IPS-18c (cell line): ENCODE results near the gene SCFD1.
"Not testable (repeated sequence)": the region's sequence is repeated elsewhere in the genome, so short reads cannot be mapped to it uniquely, and the experiment has no call there.

Experiments used
- H3K4me3 ChIP-seq: 2 replicates; pipeline ENCODE4 v1.7.0; 2013; ENCODE audit warnings: low read depth, mild to moderate bottlenecking, low read length, moderate library complexity; ENCODE audit not compliant: insufficient read depth
- H3K9me3 ChIP-seq: one replicate; pipeline ENCODE4 v1.6.1; 2013; ENCODE audit warnings: mild to moderate bottlenecking, low read length, moderate library complexity; ENCODE audit not compliant: control insufficient read depth, insufficient read depth

Gene SCFD1

DNA sequence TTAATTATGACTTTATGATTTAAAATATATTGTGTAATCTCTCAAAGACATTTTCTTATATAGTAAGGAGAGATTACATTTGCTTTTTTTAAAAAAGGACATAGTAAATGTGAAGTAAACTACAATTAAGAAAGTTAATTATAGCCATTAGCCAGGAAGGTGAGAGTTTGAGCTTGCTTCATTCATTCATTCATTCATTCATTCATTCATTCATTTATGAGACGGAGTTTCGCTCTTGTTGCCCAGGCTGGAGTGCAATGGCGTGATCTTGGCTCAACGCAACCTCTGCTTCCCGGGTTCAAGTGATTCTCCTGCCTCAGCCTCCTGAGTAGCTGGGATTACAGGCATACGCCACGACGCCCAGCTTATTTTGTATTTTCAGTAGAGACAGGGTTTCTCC is 17.4 kb upstream of the SCFD1 start:
- not testable (repeated sequence) for H3K4me3 ChIP-seq, H3K9me3 ChIP-seq

GRCh38 chr14:30607156-30607780 is 14.9 kb upstream of the SCFD1 start:
- Histone ChIP-seq H3K9me3 (no peaks in the 10 kb centered on the region), H3K4me3 (no peak overlapping the region)

- Histone ChIP-seq H3K9me3 (no peaks in the 10 kb centered on the region), H3K4me3 (no peak overlapping the region)
Observed at GRCh38 chr14:30608533-30609006, 13.5 kb upstream of the SCFD1 start.

- Histone ChIP-seq H3K4me3 (no peak overlapping the region), H3K9me3 (no peaks in the 10 kb centered on the region)
Observed at GRCh38 chr14:30610787-30611343, 11.3 kb upstream of the SCFD1 start.

GRCh38 chr14:30614155-30614554 is 8.0 kb upstream of the SCFD1 start:
- H3K4me3 ChIP-seq: no peak overlapping the region
- H3K9me3 ChIP-seq: no peaks in the 10 kb centered on the region

GRCh38 chr14:30620178-30620577 is 1.9 kb upstream of the SCFD1 start:
- Histone ChIP-seq H3K4me3 (no peak overlapping the region), H3K9me3 (no peaks in the 10 kb centered on the region)

DNA sequence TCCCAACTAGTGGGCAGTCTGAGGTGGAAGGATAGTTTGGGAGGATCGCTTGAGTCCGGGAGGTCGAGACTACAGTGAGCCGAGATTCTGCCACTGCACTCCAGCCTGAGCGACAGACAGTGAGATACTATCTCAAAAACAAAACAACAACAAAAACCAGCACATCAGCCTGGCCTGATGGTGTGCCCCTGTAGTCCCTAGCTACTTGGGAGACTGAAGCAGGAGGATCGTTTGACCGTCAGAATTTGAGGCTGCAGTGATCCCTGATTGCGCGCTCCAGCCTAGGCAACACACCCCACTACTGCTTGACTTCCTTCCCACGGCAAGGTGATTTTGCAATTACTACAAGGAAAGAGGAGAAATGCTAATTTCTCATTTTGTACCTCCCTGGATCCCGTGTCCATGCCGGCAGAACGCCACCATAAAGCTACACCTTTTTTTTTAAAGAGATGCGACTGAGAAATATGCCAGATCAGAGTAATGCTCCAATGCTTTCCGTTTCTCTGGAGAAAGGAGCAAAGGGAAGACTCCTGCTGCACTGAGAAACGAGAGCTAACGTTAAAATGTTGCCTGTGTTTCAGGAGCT is 672 bp upstream of the SCFD1 start:
- Histone ChIP-seq H3K9me3 (no peaks in the 10 kb centered on the region), H3K4me3 (peak overlapping the region; percentile 70)

GRCh38 chr14:30623412-30624131 is 1.5 kb downstream of the SCFD1 start:
- H3K4me3 ChIP-seq: no peak overlapping the region
- H3K9me3 ChIP-seq: no peaks in the 10 kb centered on the region

DNA sequence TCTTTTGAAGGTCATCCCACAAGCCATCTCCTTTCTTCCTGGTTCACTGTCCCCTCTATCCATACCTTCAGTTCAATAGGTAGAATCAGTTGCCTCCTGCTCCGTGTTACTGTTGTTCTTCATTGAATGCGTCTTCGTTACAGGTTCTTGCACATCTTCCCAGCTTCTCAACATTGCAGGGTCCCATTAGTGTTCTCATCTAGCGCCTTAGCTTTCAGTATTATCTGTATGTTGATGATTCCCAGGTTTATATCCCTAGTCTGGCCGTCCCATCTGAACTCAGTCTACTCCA is 2.0 kb downstream of the SCFD1 start:
- Histone ChIP-seq H3K4me3 (no peak overlapping the region; the same call in 1 of the 2 replicates), H3K9me3 (no peaks in the 10 kb centered on the region)

DNA sequence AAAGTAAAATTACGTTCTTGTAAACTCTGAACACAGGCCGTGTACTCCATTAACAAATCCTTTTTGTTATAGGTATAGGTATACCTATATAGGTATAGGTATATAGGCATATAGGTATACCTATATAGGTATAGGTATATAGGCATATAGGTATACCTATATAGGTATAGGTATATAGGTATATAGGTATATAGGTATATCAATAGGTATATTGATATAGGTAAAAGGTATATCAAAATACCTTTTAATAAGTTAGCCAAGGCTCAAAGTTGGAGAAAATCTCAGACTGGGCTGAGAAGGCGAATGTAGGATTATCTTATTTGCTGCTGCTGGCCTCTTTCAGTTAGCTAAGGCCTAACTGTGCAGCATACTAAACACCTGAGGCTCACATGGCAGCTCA is 3.4 kb downstream of the SCFD1 start:
- Histone ChIP-seq H3K9me3 (no peaks in the 10 kb centered on the region), H3K4me3 (no peak overlapping the region)

GRCh38 chr14:30629432-30629831 is 7.3 kb downstream of the SCFD1 start:
- H3K4me3 ChIP-seq, H3K9me3 ChIP-seq: not testable (repeated sequence)

GRCh38 chr14:30630248-30630647 is 8.1 kb downstream of the SCFD1 start:
- H3K4me3 ChIP-seq: no peak overlapping the region
- H3K9me3 ChIP-seq: no peaks in the 10 kb centered on the region

DNA sequence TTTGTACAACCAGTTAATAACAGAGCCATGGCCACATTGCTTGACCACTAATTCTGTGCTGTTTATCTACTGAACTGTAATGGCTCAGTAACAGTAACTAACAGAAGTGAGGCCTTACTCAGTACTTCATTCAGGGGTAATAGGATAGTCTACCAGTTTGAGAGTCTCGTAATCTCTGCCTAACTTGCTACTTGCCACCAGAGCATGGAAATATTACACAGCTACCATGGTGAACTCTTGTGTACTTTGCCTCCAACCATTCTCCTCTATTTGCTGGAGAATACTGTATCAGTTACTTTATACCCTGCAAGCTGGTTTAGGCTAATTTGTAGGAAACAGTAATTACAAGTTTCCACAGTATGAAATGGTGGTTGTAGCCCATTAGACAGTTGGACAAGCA is 10.6 kb downstream of the SCFD1 start:
- Histone ChIP-seq H3K9me3 (no peaks in the 10 kb centered on the region), H3K4me3 (no peak overlapping the region)

DNA sequence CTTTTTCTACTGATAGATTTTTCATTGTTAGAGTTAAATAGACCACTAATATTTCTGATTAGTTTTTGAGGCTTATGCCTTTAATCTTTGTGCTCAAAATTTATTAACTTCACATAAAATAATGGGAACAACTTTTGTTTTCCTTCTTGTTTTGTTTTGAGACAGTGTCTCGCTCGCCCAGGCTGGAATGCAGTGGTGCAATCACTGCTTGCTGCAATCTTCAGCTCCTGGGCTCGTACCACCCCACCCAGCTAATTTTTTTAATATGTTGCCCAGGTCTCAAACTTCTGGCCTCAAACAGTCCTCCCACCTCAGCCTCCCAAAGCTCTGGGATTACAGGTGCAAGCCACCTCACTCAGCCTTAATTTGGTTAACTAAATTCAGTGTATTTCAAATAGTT is 16.8 kb downstream of the SCFD1 start:
- Histone ChIP-seq H3K4me3 (no peak overlapping the region), H3K9me3 (no peaks in the 10 kb centered on the region)

DNA sequence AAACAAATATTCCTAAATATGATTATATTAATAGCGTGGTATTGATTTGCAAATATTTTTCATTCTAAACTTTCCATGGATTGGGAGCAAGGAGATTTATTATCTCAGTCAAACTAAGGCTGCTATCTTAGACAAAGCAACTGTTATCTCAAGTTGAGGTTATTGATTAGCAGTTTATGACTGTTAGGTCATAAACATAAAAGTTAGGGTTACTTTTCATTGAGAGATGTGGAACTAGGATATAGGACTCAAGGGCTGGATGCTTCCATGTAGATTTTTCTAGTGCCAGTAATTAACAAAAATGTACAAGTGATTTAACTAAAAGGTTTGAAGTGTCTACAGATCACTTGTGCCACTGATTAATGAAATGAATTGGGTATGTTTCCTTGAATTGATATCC is 19.1 kb downstream of the SCFD1 start:
- no peaks in the 10 kb centered on the region for H3K9me3 ChIP-seq
- H3K4me3 ChIP-seq: no peak overlapping the region

DNA sequence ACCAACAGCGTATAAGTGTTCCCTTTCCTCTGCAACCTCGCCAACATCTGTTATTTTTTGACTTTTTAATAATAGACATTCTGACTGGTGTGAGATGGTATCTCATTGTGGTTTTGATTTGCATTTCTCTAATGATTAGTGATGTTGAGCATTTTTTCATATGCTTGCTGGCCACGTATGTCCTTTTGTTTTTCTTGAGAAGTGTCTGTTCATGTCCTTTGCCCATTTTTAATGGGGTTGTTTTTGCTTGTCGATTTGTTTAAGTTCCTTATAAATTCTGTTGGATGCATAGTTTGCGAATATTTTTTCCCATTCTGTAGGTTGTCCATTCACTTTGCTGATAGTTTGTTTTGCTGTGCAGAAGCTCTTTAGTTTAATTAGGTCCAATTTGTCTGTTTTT is 22.3 kb downstream of the SCFD1 start:
- H3K4me3 ChIP-seq, H3K9me3 ChIP-seq: not testable (repeated sequence)

- Histone ChIP-seq H3K9me3 (no peaks in the 10 kb centered on the region), H3K4me3 (no peak overlapping the region)
Observed at GRCh38 chr14:30645600-30645999, 23.5 kb downstream of the SCFD1 start.

GRCh38 chr14:30648471-30648870 is 26.4 kb downstream of the SCFD1 start:
- Histone ChIP-seq H3K4me3 (no peak overlapping the region), H3K9me3 (no peaks in the 10 kb centered on the region)
